Activated T-cell treated with anti-CD3 and anti-CD28 coated beads for 24 hours (primary cell): ENCODE measurements around the gene CAPN7.

Experiments used
- DNase-seq: peaks from one replicate; pipeline ENCODE4 v3.0.0-alpha.2; 2020; ENCODE audit warnings: low read depth

Gene CAPN7

DNA sequence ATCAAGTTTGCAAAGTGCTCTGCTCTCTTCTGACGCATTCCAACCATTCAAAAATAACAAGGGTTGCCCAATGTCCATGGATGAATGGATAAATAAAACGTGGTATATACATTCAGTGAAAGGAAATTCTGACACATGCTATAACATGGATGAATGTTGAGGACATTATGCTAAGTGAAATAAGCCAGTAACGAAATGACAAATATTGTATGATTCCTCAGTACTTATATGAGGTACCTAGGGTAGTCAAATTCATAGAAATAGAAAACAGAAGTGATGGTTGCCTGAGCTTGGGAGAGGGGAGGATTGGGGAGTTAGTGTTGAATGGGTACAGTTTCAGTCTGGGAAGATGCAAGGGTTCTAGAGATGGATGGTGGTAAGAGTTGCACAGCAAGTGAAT lies 92.5 kb downstream of the CAPN7 start:
- no peak for DNase-seq

GRCh38 chr3:15299036-15299435 lies 93.0 kb downstream of the CAPN7 start:
- no peak for DNase-seq

GRCh38 chr3:15300323-15301078 lies 94.5 kb downstream of the CAPN7 start:
- no peak for DNase-seq

DNA sequence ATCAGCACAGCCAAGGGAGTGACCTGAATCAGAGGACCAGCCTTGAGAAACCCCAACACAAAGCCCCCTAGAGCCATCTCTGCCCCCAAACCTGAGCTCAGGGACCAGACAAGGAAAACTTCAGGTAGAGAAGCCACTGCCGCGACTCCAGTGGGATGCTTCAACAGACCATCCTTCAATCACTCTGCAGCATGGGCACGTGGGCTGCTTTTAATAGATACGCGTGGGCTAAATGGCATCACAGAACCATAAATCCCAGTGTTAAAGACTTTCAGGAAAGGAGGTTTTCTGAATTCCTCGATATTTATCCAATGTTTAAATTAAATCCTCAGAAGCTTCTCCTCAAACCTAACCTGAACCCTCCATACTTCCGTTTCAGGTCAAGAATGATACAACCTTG lies 95.7 kb downstream of the CAPN7 start:
- no peak for DNase-seq
